NOMO-1 treated with dmso at 0.1 percent for 144 hours (cell line): ENCODE results near the gene CHI3L2.
A peak's percentile ranks its signal among the peaks of the same experiment; 100 is the strongest.

Experiments
- DNase-seq: peaks from one replicate; lab custom pipeline; 2025; ENCODE audit not compliant: unreplicated experiment; lab: John Stamatoyannopoulos, UW

Gene CHI3L2

DNA sequence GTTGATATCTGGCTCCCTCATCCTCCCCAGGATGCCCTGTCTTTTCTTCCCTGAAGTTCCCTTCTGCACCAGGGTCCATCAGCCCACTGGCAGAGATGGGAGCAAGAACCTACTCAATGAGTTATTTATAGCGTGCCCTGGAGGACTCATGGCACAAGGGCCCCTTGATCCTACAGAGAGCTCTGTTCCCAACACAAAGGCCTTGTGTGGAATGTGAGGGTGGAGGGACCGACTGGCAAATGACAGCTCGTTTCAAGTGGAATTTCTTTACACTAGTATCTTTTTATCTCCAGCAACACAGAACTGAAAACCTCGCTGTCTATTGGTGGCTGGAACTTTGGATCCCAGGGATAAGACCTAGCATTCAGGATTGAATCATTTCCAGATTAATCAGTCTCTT, 22.4 kb downstream of the CHI3L2 start:
- DNase-seq, result no peak

DNA sequence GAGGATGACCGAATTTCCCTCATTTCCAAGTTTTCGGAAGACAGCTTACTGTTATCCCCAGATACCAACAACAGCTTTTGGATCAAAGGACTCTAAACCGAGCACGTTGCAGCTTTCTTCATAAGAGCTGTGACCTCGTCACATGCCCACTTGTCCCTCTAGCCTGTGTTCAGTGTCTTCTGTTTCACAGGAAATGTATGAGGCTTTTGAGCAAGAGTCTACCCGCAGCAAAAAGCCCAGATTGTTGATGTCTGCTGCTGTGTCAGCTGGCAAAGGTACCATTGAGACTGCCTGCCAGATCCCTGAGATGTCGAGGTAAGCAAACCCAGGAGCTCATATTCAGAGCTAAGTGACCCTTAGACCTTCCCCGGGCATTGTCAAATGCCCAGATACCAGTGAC, 24.1 kb downstream of the CHI3L2 start:
- no peak for DNase-seq

DNA sequence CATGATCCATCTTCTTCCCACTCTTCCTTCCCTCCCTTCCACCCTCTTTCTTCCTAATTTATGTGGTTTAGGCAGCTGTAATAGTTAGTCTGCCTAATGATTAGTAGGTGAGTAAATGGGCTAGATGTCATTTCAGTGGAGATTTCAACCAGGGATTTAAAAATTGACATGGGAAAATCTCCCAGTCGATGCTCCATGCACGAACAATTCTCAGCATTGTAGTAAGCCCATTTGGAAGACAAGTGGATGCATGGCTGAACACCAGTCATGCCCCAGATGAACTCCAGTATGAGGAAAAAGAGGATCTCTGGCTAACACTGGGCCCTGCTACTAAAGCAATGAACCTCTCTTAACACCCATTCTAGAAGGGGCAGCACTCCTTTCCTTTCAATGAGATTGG, 25.3 kb downstream of the CHI3L2 start:
- no peak for DNase-seq

DNA sequence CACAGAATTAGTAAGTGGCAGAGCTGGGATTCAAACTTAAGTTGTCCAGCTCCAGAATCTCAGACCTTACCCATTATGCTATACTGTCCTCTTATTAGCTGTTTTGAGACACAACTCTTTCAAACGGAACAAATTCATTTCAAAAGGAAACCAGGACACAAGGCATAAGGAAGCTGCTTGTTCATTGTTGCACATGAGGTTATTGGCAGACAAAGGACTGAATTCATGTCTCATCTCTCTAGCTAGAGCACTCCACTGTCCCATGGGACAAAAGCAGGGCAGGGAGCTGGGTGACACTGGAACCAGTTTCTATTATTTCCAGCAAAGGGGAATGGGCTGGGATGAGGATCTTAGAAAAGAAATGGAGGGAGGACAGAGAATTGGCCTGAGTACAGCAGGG, 26.4 kb downstream of the CHI3L2 start:
- DNase-seq, result no peak

DNA sequence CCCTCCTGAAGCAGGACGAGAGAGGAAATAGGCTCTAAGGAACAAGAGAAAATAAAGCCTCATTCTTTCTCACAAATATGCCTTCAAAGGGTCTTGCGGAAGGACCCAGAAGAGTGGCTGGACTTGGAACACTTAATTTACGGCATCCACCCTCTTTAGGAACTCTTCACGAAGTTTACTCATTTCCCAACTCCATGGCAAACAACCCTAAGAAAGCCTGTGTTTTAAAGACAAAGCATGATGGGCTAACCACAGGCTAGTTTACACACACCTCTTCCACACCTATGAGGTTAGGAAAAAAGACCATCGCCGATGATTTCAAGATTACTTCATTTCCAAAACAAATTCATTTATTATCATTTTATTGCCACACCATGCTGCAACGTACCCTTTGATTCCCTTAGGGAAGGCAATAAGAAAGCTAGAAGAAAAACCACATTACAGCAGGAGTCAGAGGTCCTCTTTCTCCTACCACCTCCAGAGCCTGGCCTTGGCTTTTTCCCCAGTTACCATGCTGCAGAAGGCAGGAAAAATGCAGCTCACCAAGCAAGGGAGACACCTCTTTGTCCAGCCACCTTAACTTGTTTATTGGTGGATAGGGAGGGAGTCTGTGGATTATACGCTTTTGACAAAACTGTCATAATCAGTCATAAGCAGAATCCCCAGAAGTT, 29.6 kb downstream of the CHI3L2 start:
- no peak for DNase-seq

DNA sequence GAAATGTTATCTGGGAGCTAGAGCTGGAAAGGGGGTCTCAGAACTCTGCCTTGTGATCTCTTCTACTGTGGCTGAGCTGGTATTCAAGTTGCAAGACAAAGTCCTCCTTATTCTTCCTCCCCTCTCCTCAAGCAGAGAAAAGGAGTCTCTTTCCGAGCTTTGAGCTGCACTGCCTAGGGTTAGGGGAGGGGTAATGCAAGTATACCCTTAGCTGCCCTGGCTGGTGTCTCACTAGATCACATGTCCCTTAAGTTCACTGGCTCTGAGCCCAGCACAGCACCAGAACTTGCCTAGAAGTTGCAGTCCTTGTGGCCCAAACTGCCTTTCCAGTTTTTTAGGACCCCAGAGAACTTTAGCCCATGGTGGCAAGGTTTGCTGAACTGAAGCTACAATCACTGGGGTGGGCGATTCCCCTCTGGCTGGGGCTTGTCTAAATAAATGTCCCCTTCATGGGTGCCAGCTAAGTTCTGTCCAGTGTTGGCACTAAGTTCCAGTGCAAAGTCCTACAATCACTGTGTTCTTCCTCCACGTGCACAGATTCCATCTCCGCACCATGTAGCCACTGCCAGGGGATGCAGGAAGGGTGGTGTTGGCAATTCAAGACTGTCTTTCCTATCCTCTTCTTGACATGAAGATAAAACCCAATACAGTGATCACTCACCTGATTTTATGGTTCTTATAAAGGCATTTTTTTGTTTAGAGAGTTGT, 40.4 kb downstream of the CHI3L2 start:
- no peak for DNase-seq

DNA sequence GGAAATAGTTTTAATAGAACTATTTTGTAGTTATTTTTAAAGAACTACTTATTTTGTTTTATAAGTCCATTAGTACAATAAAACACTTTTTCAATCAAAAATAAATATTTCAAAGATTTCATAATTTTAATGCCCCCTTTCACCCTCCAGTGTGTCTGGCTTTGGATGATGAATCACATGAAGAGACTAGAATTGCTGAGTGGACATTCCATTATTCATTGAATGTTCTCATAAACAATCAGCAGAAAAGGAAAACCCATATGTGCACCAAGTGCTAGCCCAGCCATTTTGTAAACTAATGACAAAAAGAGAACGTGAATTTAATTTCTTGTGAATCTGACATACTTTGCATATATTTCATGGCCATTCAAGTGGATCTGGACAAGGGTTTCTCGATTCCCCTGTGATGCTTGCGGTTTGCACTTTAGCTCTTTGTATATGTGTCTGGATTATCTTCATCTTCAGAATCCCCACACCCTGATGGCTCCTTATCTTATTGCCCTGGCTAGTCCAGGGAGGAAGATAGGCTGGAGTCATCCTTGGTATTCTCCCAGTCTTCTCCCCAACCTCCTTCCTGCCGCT, 42.4 kb downstream of the CHI3L2 start:
- no peak for DNase-seq

DNA sequence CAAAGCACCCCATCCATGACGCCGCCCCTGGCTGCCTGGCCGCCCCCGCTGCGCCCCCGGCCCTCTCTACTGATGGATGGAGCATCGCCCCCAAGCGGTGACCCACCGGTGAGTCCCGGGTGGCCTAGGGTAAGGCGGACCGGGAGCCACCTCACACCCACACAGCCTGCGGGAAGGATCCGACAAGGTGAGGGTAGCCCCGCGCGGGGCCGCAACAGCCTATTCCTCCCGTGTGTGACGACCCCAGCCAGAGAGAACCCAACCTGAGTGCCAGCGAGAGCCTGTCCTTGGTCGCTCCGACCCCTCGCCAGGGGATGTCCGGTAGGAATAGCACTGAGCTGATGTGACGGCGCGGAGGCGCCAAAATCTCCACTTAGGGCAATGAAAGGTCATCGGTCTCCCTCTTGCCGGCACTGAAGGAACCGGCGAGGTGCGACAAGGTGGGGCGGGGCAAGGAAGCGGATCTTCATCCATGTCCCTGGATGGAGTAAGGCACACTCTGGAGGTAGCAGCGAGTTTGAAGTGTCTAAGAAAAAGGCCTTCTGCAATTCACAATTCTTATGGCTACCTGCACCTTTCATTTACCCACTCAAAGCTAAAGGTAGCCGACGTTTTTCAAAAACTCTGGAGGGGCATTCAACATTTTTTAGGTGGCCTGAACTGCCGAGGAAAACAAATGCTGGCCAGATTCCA, 43.4 kb downstream of the CHI3L2 start:
- DNase-seq, result no peak

DNA sequence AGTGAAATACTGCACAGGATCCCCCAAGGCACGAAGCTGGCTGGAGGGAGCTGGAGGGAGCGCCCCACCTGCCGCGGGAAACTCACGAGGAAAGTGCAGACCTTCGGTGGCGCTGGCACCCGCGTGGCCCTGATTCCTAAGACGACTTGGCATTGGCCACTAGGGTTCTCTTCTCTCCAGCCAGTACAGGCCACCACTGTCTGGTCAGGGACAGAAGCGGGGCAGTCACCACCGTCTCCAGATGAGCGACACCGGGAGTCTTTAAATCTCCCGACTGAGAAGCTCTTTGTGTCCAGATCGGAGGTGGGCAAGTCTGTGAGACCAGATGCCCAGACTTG, 43.9 kb downstream of the CHI3L2 start:
- DNase-seq, result no peak

DNA sequence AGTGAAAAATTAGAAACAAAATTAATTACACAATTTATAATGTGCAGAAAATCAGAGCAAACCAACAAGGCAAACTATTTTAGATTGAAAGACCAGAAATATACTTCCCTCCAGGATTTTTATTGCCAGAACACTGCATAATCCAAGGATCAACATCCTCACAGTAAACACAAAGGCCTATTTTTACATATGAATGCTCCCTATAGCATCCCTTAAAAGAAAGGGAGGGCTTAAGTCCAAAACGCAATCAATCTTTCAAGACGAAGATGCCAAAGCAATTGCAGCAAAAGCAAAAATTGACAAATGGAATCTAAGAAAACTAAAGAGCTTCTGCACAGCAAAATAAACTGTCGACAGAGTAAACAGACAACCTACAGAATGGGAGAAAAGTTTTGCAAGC, 44.6 kb downstream of the CHI3L2 start:
- DNase-seq, result no peak

DNA sequence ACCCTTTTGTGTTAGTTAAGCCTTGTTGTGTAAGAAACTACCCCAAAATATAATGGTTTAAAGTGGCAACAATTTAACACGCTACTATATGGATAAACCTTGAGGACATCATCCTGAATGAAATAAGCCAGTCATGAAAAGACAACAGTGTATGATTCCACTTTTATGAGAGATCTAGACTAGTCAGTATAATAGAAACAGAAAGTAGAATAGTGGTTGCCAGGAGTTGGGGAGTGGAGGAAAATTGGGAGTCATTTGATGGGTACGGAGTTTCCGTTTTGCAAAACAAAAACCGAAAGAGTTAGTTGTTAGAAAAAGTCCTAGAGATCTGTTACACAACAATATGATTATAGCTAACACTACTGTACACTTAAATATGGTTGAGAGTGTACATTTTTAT, 47.1 kb downstream of the CHI3L2 start:
- peak; percentile 6 for DNase-seq

DNA sequence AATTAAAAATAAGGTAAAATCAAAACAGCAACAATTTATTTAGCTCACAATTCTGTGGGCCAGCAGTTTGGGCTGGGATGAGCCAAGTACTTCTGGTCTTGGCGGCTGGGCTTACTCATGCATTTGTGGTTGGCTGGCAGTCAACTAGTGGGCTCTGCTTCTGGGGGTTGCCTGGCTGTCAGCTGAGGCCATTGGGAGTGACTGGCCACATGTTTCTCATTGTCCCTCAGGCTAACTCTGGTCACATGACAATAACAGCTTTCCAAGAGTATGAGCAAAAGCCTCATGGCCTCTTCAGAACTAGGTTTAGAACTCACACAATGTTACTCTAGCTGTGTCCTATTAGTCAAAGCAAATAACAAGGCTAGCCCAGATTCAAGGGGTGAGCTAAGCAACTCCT, 47.6 kb downstream of the CHI3L2 start:
- no peak for DNase-seq

DNA sequence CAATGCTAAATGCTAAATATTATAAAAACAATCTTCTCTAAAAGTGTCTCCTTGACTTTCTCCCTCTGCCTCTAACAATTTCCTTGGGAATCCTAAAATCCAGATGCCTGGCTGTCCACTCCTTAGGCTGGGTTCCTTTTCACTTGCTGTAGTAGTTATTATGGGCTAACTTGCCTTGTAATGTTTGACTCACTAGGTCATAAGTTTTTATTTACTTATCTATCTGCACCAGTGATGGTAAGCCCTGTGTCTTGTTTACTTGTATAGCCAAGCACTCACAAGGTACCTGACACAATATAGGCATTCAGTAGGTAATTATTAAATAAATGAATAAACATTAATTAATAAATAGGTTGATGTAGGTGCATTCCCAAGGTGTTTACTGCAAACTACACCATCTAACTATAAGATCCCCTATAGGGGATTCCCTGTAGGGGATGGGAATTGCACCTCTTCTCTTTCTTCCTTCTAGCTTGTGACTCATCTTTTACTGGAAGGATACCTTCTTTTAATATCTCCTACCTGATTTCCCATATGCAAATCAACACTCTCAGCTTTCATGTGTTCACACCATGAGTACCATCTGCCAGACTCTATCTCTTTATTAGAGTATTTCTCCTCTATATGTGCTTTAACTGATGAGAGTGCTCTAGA, 48.4 kb downstream of the CHI3L2 start:
- DNase-seq, result no peak

DNA sequence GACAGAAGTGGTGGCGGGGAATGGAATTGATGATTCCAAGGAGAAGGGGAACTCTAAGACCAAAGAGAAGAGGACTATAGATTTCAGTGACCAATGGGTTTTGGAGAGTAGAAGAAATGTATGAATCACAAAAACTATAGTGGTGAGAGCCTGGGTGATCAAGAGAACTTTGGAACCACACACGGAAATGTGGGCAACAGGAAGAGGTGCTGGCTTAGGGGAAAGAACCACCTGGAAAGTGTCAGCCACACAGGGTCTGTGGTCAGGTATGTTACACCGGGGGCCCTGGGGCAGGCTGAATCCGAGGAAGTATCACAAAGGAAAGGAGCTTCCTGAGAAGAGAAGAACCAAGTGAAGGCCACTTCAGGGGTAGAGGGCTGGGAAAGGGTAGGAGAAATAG, 51.6 kb downstream of the CHI3L2 start:
- no peak for DNase-seq

DNA sequence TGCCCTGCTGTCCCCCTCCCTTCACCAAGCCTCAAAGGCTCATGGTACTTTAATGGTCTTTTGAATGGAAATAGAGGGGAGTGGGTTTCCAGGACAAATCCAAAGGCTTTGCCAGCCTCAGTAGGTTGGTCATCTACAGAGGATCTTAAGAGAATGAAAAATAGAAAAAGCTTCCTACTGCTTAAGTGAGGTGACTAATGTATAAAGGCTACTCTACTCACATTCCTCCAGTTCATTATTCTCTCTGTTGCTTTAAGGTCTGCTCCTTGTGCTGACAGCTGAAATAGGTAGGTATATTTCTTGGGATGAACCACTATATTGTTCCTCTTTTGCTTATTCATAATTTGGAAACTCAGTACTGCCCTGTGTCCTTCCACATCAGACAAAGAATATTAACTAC, 52.8 kb downstream of the CHI3L2 start:
- DNase-seq, result no peak

DNA sequence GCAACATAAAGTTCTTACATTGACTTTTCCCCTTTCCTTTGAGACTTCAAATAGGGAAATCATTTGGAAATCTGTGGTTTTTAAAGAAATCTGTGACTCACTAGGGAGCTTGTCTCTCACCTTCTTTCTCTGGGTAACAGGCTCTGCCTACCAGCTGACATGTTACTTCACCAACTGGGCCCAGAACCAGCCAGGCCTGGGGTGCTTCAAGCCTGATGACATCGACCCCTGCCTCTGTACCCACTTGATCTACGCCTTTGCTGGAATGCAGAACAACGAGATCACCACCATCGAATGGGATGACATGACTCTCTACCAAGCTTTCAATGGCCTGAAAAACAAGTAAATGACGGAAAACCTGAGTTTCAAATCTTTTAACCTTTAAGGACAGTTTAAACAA, 53.9 kb downstream of the CHI3L2 start:
- DNase-seq, result no peak

DNA sequence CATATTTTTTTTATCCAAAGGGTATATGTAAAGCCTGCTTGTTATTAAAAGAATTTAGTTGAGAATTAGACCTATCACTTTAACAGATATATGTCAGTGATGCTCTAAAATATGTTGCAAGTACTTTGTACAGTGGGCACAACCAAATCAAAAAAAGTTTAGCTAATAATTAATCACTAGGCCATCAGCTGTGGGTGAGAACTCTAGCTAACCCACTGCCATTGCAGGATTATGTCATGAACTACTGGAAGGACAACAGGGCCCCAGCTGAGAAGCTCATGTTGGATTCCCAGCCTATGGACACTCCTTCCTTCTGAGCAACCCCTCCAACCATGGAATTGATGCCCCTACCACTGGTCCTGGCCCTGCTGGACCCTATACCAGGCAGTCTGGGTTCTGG, 56.3 kb downstream of the CHI3L2 start:
- DNase-seq, result no peak

DNA sequence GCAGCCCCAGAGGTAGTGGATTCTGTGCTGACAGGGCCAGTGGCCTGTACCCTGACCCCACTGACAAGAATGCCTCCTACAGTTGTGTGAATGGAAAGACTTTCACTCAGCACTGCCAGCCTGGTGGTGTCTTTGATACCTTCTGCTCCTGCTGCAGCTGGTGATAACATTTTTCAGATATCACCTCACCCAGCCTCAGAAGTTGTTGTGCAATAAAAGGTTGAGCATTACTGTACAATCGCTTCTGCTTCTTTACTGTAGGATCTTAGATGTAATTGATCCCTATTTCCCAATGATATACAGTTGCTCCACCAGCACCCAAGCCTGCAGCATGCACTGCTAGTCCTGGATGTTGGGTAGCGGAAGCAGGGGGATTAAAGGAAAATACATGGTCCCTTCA, 58.4 kb downstream of the CHI3L2 start:
- no peak for DNase-seq

DNA sequence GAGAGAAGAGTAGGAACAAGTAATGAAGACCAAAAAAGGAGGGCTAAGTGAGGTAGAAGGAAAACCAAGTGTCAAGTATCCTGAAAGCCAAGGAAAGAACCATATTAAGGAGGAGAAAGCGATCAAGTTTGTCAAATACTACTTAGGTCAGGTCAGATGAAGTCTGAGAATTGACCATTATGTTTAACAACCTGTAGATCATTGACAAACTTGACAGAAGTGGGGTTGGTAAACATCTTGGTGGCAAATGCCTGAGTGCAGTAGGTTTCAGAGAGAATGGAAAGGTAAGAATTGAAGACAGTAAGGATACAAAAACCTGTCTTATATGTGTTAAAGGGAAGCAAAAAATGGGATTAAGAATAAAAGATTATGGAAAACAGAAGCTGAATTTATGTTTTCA, 59.4 kb downstream of the CHI3L2 start:
- no peak for DNase-seq

DNA sequence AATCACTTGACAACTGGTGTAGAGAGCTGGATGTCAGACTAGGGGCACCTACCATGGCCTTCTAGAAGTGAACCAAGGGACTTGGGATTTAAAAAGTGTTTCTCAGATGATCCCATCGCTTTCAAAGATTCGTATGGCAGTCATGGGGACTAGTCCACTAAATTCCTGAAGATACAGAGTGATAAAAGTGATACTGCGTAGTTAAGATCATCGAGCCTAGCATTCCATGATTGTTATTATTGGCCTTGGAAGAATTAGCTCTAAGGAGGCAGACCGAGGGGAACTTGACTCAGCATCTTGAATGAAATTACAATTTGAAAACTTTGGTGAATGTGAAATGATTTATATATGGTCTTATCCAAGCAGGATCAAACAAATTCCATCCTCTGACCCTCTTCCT, 61.9 kb downstream of the CHI3L2 start:
- no peak for DNase-seq

DNA sequence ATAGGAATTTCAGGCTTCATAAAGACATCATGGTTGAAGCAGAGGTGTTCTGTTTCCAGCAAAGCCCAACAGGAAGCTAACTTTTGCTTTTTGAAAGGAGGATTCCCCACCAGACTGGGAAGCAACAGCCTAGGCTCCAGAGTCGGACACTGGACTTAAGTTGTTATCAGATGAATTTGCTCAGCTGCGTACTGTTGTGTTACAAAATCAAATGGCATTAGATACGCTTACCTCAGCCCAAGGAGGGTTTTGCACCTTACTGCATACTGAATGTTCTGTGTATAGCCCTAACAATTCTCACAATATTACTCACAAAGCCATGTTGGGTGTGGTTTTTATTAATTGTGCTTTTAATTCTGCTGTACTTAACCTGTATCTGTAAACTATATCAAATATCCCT, 62.6 kb downstream of the CHI3L2 start:
- DNase-seq, result no peak

DNA sequence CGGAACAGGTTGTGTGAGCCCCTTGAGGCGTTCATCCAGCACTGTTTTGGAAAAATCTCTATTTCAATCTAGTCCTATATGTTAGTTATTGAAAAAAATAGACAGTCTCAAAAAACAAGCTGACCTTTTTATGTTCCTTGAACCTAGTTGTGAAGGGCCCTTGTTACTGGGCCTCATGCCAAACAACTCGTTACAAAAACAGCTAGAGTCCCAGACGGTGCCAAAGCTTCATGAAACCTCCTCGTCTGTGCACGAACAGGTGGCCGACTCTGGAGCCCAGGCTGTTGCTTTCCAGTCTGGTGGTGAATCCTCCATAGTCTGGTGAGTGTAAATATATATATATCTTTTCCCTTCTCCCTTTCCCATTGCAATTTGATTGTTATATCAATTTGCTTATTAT, 63.1 kb downstream of the CHI3L2 start, which contains the start of gene CHIA:
CHIA (plus strand) TSS at position 222 of the 400 bp plus-strand sequence. CDS start 19,617 bp downstream, outside the sequence.
- no peak for DNase-seq
